GM19351 (cell line): ENCODE data around the gene SELENOV.
A peak's percentile ranks its signal among the peaks of the same experiment; 100 is the strongest.

Experiments used
- ATAC-seq: cut with Tn5 transposase; IDR thresholded peaks from one replicate; pipeline ENCODE4 v1.9.1; 2021; ENCODE audit warnings: mild to moderate bottlenecking, moderate library complexity; ENCODE audit not compliant: unreplicated experiment

SELENOV gene

GRCh38 chr19:39518458-39518857 is 3.5 kb downstream of the SELENOV start:
- no peak for ATAC-seq

DNA sequence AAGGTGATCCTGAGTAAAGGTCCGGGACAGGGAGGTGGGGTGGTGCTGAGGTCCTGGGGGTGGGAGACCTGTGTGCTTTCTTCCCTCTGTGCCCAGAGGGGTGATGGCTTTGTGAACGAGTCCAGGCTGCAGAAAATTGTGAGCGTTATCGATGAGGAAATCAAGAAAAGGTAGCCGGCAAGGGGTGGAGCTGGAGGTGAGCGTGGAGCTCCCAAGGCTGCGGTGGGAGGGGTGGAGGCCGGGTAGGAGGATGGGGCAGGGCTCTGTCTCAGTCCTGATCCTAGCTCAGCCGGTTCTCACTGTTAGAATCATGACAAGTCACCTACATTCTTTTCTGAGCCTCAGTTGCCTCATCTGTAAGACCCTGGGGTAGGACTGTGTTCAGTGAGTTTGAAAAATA is 4.0 kb downstream of the SELENOV start:
- ATAC-seq, result no peak

DNA sequence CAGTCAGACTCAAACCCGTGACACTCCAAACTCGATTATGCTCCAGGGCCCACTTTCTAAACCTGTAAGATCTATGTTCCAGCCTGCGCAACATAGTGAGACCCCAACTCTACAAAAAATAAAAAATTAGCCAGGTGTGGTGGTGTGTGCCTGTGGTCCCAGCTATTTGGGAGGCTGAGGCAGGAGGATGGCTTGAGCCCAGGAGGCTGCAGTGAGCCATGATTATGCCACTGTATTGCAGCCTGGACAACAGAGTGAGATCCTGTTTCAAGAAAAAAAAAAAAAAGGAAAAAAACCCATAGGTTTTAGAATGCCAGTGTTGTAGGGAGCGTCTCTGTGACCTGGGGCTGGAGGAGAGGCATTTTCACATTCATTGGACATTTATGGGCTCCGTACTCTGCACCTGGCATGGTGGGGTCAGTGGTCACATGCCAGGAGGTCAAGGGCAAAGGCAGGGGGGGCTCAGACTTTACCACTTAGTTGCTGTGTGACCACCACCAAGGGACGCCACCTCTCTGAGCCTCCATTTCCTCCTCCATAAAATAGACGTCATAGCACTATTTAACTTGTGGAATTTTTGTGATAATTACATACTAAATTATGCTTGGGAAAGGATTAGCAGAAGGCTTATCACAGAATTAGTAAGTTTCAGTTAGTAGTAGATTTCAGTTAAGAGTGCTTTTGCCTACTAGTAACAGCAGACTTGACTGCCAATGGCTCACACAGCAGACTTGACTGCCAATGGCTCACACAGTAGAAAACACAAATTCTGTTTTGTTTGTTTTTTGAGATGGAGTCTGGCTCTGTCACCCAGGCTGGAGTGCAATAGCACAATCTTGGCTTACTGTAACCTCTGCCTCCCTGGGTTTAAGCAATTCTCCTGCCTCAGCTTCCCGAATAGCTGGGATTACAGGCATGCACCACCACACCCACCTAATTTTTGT is 5.9 kb downstream of the SELENOV start:
- no peak for ATAC-seq

GRCh38 chr19:39524495-39524894 is 9.6 kb downstream of the SELENOV start:
- no peak for ATAC-seq

DNA sequence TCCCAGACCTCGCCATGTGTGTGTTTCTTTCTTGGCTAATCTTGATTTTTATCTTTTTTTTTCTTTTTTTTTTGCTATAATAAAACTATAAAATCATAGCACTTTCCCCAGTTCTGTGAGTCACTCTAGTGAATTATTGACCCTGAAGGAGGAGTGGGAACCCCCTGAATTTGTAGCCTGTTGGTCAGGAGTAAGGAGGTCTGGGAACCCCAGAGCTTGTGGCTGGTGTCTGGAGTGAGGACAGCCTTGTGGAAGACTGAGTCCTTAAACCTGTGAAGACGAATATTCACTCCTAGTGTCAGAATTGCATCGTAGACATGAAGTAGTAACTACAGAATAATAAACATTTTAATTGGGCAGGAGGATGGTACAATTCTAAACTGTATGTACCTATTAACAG is 10.3 kb downstream of the SELENOV start:
- no peak for ATAC-seq

DNA sequence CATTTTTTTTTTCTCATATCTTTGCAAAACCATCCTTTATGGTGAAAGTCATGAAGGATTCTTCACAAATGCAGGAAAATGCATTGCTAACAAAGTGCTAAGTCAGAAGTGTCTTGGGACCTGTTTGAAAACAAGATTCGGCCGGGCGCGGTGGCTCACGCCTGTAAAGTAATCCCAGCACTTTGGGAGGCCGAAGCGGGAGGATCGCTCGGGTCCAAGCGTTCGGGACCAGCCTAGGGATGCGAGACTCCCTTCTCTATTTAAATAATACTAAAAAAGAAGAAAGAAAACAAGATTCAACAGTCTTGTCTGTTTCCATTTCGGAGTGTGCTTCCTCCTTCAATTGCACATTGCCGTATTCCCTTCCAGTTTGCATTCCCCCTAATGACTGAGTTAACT is 16.9 kb downstream of the SELENOV start:
- ATAC-seq, result no peak

- ATAC-seq, result peak; percentile 74
These were observed 17.5 kb downstream of the SELENOV start, which contains the start of gene EID2B for GRCh38 chr19:39532233-39533002. Gene EID2B (minus strand): TSS chr19:39532852. CDS start chr19:39532802, 50 bp downstream.

GRCh38 chr19:39533003-39533512 is 18.1 kb downstream of the SELENOV start:
- ATAC-seq, result no peak

GRCh38 chr19:39533791-39534190 is 18.9 kb downstream of the SELENOV start:
- no peak for ATAC-seq

DNA sequence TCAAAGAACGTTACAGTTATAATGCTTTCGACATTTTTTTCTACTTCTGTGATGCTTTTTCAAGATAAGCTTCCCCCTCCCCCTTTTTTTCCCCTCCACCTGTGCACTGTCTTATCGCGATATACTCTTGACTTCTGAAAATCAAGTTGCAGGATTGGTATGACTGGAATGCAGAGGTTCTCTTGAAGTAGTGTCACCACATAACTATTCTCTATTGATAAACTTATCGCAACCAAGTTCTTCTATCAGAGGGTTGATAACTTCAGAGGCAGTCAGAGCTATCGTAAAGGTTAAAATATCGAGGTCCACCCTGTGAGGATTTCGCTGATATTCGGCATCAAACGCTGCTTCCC is 24.2 kb downstream of the SELENOV start:
- ATAC-seq, result no peak

DNA sequence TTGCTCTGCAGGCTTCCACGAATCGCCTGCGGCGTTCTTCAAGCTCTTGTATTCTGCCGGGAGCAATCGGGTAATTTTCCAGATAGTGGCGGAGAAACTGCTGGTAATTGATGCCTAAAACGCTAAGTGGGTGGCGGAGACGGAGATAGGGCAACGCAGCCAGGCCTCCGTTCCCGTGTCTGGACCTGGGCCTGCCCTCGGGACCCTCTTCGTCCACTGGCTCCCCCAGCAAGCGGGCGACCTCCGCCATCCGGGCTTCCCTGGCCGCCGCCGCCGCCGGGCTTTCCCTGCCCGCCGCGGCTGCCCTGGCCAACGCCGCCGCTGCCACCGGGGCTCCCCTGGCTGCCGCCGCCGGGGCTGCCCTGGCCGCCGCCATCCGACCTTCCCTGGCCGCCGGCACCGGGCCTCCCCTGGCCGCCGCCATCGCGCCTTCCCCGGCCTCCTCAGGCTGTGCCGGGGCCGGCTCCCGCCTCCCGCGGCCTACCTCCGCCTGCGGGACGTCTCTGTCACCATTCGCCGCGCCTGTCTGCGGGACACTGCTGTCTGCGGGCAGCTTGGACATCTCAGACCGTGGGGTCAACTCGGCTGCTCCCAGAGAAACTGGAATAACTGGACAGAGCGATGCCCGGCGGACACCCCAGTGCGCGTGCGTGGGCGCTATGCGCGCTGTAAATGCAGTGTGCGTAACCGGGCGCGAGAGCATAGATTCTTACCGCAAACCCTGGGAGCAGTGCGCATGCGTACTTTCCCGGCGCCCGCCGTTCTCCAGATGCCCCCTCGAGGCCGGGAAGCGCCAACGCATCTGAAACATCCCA is 24.8 kb downstream of the SELENOV start, which contains the start of gene EID2:
Gene EID2, minus strand, starts transcription at position 644 of the 815 bp plus-strand sequence. Its CDS starts 82 bp downstream, at position 562.
- ATAC-seq, result peak; percentile 69

DNA sequence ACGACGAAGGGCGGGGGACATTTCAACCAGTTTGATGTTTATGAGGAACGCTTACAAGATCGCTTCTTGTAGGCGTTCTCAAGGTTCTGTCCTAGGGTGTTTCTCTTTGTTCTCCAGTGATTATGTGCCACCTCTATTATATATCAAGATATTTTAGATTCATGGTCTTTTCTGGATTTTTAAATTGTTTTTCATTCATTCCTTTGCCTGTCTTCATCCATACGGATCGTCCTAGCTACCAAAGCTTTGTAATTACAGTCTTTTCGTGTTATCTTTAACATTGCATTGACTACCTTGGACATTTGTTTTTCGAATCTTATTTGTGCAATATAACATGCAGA is 25.4 kb downstream of the SELENOV start:
- no peak for ATAC-seq

- ATAC-seq, result no peak
These were observed 27.3 kb downstream of the SELENOV start for GRCh38 chr19:39542206-39542605.

GRCh38 chr19:39543477-39543857 is 28.5 kb downstream of the SELENOV start:
- no peak for ATAC-seq

GRCh38 chr19:39544226-39544903 is 29.4 kb downstream of the SELENOV start:
- ATAC-seq, result no peak

DNA sequence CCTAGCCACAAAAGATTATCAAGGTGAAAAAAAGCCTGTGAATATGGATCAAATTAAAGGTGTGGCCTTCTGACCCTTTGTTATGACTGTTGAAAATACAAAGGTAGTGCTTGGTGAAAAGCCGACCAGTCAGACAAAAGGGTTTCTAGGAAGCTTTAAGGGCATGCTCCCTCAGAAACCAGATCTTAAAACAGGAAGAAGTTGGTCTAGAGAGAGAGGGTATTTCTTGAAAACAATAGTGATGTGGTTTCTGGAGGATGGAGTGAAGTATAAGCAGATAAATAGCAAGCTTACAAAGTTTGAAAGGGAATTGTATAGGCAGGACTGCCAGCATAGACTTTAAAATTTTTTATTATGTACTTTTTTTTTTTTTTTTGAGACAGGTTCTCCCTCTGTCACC is 30.0 kb downstream of the SELENOV start:
- ATAC-seq, result no peak

GRCh38 chr19:39546599-39546998 is 31.7 kb downstream of the SELENOV start:
- ATAC-seq, result no peak

DNA sequence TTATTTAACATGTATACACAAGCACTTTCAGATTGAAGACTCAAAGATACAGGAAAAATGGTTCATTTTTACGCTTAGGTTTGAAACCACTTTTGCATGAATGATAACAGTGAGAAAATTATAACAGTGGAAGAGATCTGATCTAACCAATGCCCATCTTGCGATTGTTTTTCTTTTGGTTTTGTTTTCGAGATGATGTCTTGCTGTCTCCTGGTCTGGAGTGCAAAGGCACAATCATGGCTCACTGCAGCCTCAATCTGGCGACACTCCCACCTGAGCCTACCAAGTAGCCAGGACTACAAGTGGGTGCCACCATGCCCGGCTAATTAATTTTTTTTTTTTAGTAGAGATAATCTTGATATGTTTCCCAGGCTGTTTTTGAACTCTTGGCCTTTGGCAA is 35.3 kb downstream of the SELENOV start:
- no peak for ATAC-seq

- no peak for ATAC-seq
These were observed 38.2 kb downstream of the SELENOV start for GRCh38 chr19:39553082-39553652.

- ATAC-seq, result no peak
These were observed 39.9 kb downstream of the SELENOV start for GRCh38 chr19:39554701-39555311.
